DND-41 (cell line): ENCODE data around the gene ASCL3.
"Not testable (repeated sequence)": the region's sequence is repeated elsewhere in the genome, so short reads cannot be mapped to it uniquely, and the experiment has no call there.

Experiments
- ATAC-seq: fragments of 200-7000 bp; cut with Tn5 transposase; 3 replicates; pipeline ENCODE4 v1.9.1; 2021; ENCODE audit warnings: low read depth; ENCODE audit not compliant: insufficient read depth
- DNase-seq: peaks from one replicate; pipeline ENCODE4 v3.0.0-alpha.2; 2020
- H2AFZ ChIP-seq: 2 replicates; pipeline ENCODE4 v1.6.0; 2012; ENCODE audit warnings: low read depth, low read length
- H3K27ac ChIP-seq: 2 replicates; pipeline ENCODE4 v1.5.1; 2012; ENCODE audit warnings: low read length, inconsistent platforms
- H3K27me3 ChIP-seq: fragments of 200-600 bp; sonication (generic); 2 replicates; pipeline ENCODE4 v1.6.0; 2012; ENCODE audit warnings: low read length, mild to moderate bottlenecking, inconsistent platforms; ENCODE audit not compliant: insufficient read depth, poor library complexity
- H3K36me3 ChIP-seq: 2 replicates; pipeline ENCODE4 v1.5.1; 2012; ENCODE audit warnings: low read length, inconsistent platforms; ENCODE audit not compliant: insufficient read depth
- H3K4me1 ChIP-seq: 2 replicates; pipeline ENCODE4 v1.5.1; 2012; ENCODE audit warnings: mild to moderate bottlenecking, low read length; ENCODE audit not compliant: insufficient read depth
- H3K4me2 ChIP-seq: 2 replicates; pipeline ENCODE4 v1.6.0; 2012; ENCODE audit warnings: mild to moderate bottlenecking, moderate library complexity, low read length, inconsistent platforms; ENCODE audit not compliant: insufficient read depth
- H3K4me3 ChIP-seq, 2 experiments: fragments of 200-600 bp in 1 of 2; shearing (Covaris generic) in 1 of 2; 2 replicates each; pipeline ENCODE4 v1.5.1; 2012 to 2016; ENCODE audit warnings: inconsistent platforms in 2 of 2, low read length in 2 of 2, mild to moderate bottlenecking in 2 of 2, low read depth in 1 of 2, moderate library complexity in 1 of 2
- H3K79me2 ChIP-seq: 2 replicates; pipeline ENCODE4 v1.6.0; 2012; ENCODE audit warnings: low read length, inconsistent platforms; ENCODE audit not compliant: insufficient read depth
- H3K9ac ChIP-seq: 2 replicates; pipeline ENCODE4 v1.6.0; 2012; ENCODE audit warnings: low read depth, mild to moderate bottlenecking, inconsistent platforms, low read length, moderate library complexity
- H3K9me3 ChIP-seq: 2 replicates; pipeline ENCODE4 v1.5.1; 2012; ENCODE audit warnings: low read length, moderate library complexity, mild to moderate bottlenecking, inconsistent platforms; ENCODE audit not compliant: insufficient read depth, severe bottlenecking
- H4K20me1 ChIP-seq: 2 replicates; pipeline ENCODE4 v1.6.0; 2012; ENCODE audit warnings: low read length; ENCODE audit not compliant: insufficient read depth
- EZH2 ChIP-seq: IDR thresholded peaks from 3 replicates; pipeline ENCODE4 v1.6.1; 2012; ENCODE audit warnings: borderline replicate concordance, low read depth, mild to moderate bottlenecking, moderate library complexity, low read length, inconsistent platforms; ENCODE audit not compliant: severe bottlenecking
- TF ChIP-seq, protein P1 (sequence below): IDR thresholded peaks from 2 replicates; pipeline ENCODE4 v1.5.1; 2012; ENCODE audit warnings: borderline replicate concordance, low read length, moderate library complexity, mild to moderate bottlenecking; ENCODE audit not compliant: poor library complexity, severe bottlenecking; ENCODE audit errors: extremely low read depth

ASCL3 gene

GRCh38 chr11:8980485-8980884 is 37.7 kb upstream of the ASCL3 start:
- no peak overlapping the region for H3K9ac ChIP-seq
- no peak for ATAC-seq

DNA sequence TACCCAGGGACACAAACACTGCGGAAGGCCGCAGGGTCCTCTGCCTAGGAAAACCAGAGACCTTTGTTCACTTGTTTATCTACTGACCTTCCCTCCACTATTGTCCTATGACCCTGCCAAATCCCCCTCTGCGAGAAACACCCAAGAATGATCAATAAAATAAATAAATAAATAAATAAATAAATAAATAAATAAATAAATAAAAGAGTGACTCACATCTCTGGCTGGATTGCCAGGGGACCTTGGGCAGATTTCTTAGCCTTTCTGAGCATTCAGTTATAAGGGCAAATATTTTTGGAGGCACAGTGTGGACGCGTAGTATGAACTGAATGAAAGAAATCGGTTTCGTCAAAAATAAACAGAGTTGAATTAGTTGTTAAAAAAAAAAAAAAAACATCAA is 36.5 kb upstream of the ASCL3 start:
- H3K27ac ChIP-seq, H3K9ac ChIP-seq, ATAC-seq, H3K9me3 ChIP-seq, H3K4me1 ChIP-seq, H4K20me1 ChIP-seq, H3K4me2 ChIP-seq, DNase-seq, H3K4me3 ChIP-seq, H2AFZ ChIP-seq, H3K79me2 ChIP-seq, H3K36me3 ChIP-seq, H3K27me3 ChIP-seq: not testable (repeated sequence)

More at GRCh38 chr11:8980485-8980884, 37.7 kb upstream of the ASCL3 start:
- Histone ChIP-seq H3K36me3 (no peaks in the 10 kb centered on the region), H3K4me2 (no peak overlapping the region), H3K4me1 (no peaks in the 10 kb centered on the region), H3K79me2 (no peaks in the 10 kb centered on the region), H3K9me3 (no peaks in the 10 kb centered on the region), H3K4me3 (no peak overlapping the region), H4K20me1 (no peaks in the 10 kb centered on the region), H3K27ac (no peak overlapping the region), H2AFZ (no peak overlapping the region), H3K27me3 (peaks cover 5% of the 10 kb centered on the region)
- DNase-seq: no peak
- no peak for TF ChIP-seq EZH2
- TF ChIP-seq, protein P1, sequence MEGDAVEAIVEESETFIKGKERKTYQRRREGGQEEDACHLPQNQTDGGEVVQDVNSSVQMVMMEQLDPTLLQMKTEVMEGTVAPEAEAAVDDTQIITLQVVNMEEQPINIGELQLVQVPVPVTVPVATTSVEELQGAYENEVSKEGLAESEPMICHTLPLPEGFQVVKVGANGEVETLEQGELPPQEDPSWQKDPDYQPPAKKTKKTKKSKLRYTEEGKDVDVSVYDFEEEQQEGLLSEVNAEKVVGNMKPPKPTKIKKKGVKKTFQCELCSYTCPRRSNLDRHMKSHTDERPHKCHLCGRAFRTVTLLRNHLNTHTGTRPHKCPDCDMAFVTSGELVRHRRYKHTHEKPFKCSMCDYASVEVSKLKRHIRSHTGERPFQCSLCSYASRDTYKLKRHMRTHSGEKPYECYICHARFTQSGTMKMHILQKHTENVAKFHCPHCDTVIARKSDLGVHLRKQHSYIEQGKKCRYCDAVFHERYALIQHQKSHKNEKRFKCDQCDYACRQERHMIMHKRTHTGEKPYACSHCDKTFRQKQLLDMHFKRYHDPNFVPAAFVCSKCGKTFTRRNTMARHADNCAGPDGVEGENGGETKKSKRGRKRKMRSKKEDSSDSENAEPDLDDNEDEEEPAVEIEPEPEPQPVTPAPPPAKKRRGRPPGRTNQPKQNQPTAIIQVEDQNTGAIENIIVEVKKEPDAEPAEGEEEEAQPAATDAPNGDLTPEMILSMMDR: no peak

DNA sequence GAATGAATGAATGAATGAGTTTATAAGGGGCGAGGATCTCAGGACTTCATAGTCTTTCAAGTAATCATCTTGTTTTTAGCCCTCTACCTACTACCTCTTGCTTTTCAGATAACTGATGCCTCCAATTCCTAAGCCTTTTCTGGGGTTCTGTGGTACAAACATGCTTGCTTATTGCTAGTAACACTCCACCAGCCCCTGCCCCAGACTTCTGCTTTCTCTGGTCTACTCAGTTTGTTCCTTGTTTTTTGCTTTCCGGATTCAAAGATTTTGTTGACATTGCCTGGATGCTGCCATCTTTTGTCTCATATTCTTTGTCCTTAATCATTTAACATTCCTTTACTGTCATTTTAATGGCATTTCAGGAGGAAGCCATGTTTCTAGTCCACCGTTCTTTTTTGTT is 30.3 kb upstream of the ASCL3 start:
- H3K4me2 ChIP-seq: no peak overlapping the region
- no peaks in the 10 kb centered on the region for H3K27me3 ChIP-seq
- no peaks in the 10 kb centered on the region for H3K9me3 ChIP-seq
- H3K27ac ChIP-seq: no peak overlapping the region
- no peaks in the 10 kb centered on the region for H4K20me1 ChIP-seq
- TF ChIP-seq EZH2: no peak
- TF ChIP-seq, protein P1: no peak
- no peaks in the 10 kb centered on the region for H3K36me3 ChIP-seq
- no peaks in the 10 kb centered on the region for H3K79me2 ChIP-seq
- no peak for DNase-seq
- no peak for ATAC-seq
- no peak overlapping the region for H2AFZ ChIP-seq
- no peak overlapping the region for H3K4me3 ChIP-seq
- H3K4me1 ChIP-seq: no peaks in the 10 kb centered on the region
- no peak overlapping the region for H3K9ac ChIP-seq

GRCh38 chr11:8971924-8972316 is 29.1 kb upstream of the ASCL3 start:
- TF ChIP-seq, protein P1: no peak
- TF ChIP-seq EZH2: no peak
- no peak overlapping the region for H3K4me2 ChIP-seq
- no peaks in the 10 kb centered on the region for H3K9me3 ChIP-seq
- H3K36me3 ChIP-seq: no peaks in the 10 kb centered on the region
- H3K79me2 ChIP-seq: no peaks in the 10 kb centered on the region
- DNase-seq (no peak), ATAC-seq (no peak)
- no peak overlapping the region for H2AFZ ChIP-seq
- H3K4me3 ChIP-seq: no peak overlapping the region
- no peaks in the 10 kb centered on the region for H3K4me1 ChIP-seq
- no peaks in the 10 kb centered on the region for H4K20me1 ChIP-seq
- no peak overlapping the region for H3K27ac ChIP-seq
- no peak overlapping the region for H3K9ac ChIP-seq
- H3K27me3 ChIP-seq: no peaks in the 10 kb centered on the region
